ENCODE results near the gene SEC11C.

Gene SEC11C

GRCh38 chr18:59139615-59140301 lies at the start of gene SEC11C:
Gene SEC11C (plus strand): TSS chr18:59139884. CDS start chr18:59139949, 65 bp downstream.
- H3K4me3 ChIP-seq (ENCODE audit: low read depth, low read length): peak within 1 kb of the TSS; percentile 64
- TF ChIP-seq, protein P1, sequence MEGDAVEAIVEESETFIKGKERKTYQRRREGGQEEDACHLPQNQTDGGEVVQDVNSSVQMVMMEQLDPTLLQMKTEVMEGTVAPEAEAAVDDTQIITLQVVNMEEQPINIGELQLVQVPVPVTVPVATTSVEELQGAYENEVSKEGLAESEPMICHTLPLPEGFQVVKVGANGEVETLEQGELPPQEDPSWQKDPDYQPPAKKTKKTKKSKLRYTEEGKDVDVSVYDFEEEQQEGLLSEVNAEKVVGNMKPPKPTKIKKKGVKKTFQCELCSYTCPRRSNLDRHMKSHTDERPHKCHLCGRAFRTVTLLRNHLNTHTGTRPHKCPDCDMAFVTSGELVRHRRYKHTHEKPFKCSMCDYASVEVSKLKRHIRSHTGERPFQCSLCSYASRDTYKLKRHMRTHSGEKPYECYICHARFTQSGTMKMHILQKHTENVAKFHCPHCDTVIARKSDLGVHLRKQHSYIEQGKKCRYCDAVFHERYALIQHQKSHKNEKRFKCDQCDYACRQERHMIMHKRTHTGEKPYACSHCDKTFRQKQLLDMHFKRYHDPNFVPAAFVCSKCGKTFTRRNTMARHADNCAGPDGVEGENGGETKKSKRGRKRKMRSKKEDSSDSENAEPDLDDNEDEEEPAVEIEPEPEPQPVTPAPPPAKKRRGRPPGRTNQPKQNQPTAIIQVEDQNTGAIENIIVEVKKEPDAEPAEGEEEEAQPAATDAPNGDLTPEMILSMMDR (IDR thresholded peaks at IDR 0.05; ENCODE audit: borderline replicate concordance, insufficient read depth, low read depth, low read length): no peak

DNA sequence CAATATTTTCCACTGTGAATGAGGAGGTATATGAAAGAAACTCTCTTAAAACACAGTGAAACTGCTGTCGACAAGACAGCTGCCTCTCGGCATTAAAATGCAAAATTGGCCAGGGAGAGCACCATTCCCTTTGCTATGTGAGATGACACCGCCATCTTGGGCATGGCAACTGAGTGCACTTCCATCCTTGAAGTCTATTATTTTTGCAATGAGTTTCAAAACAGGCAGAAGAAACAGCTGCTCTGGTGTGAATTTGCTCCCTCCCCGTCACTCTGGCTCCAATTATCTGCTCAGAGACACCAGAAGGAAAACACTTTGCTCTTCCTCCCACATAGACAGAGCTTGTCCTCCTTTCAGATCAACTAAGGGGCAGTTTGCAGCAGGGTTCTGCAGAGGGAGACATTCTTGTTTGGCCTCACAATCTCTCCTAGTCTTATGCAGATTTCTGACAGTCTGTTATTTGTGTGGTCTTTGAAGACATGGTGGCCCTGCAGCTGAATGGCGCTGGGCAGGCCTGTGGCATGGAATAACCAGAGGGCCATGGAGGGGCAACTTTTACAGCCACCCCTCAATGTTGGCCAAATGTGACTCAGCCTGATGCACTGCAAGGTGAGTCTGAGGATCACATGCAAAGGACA lies 48.6 kb upstream of the SEC11C start:
- TF ChIP-seq, protein P1 (IDR thresholded peaks at IDR 0.05; ENCODE audit: borderline replicate concordance, insufficient read depth, low read depth, low read length): no peak

GRCh38 chr18:59093668-59094067 lies 46.0 kb upstream of the SEC11C start:
- no peak overlapping the region for H3K4me3 ChIP-seq (ENCODE audit: low read depth, low read length)
- TF ChIP-seq, protein P1 (IDR thresholded peaks at IDR 0.05; ENCODE audit: borderline replicate concordance, insufficient read depth, low read depth, low read length): no peak

More for the DNA sequence above, 48.6 kb upstream of the SEC11C start:
- no peak overlapping the region for H3K4me3 ChIP-seq (ENCODE audit: low read depth, low read length)

DNA sequence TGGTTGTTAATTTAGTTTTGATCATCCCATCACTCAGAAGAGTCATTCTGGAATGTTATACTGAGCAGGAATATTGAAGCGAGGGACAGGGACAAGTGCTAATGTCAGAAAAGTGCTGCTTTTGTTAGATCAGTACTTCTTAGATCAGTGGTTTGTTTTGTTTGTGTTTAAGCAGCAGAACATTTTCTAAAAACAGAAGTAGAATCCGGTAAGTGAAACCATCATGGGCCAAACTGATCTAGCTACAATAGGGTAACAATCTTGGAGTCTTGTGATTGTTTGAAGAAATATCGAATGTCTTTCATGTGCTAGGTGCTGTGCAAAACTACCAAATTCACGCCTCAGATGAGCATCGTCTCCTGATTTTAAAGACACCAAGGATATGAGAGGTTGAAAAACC lies 45.1 kb upstream of the SEC11C start:
- TF ChIP-seq, protein P1 (IDR thresholded peaks at IDR 0.05; ENCODE audit: borderline replicate concordance, insufficient read depth, low read depth, low read length): no peak

GRCh38 chr18:59096098-59096789 lies 43.4 kb upstream of the SEC11C start:
- TF ChIP-seq, protein P1 (IDR thresholded peaks at IDR 0.05; ENCODE audit: borderline replicate concordance, insufficient read depth, low read depth, low read length): no peak
- no peak overlapping the region for H3K4me3 ChIP-seq (ENCODE audit: low read depth, low read length)

More for the DNA sequence above, 45.1 kb upstream of the SEC11C start:
- H3K4me3 ChIP-seq (ENCODE audit: low read depth, low read length): no peak overlapping the region

- TF ChIP-seq, protein P1 (IDR thresholded peaks at IDR 0.05; ENCODE audit: borderline replicate concordance, insufficient read depth, low read depth, low read length): no peak
- H3K4me3 ChIP-seq (ENCODE audit: low read depth, low read length): no peak overlapping the region
Measured at GRCh38 chr18:59101830-59102414, 37.8 kb upstream of the SEC11C start.

Measured in GM12875 (cell line).